GM12873 (cell line): ENCODE data around the gene PEPD.

ENCODE experiments used
- CTCF ChIP-seq: IDR thresholded peaks from 2 replicates; pipeline ENCODE4 v1.5.1; 2012; ENCODE audit warnings: low read depth, mild to moderate bottlenecking, moderate library complexity, low read length, control low read depth; ENCODE audit not compliant: insufficient read depth; ENCODE audit errors: missing control alignments

The PEPD gene

GRCh38 chr19:33432446-33433170 is 89.0 kb downstream of the PEPD start:
- TF ChIP-seq CTCF, result no peak

- no peak for TF ChIP-seq CTCF
Observed at GRCh38 chr19:33432015-33432414, 89.6 kb downstream of the PEPD start.

- TF ChIP-seq CTCF, result peak; percentile 96
Observed at GRCh38 chr19:33430674-33431277, 90.8 kb downstream of the PEPD start.

GRCh38 chr19:33429891-33430673 is 91.5 kb downstream of the PEPD start:
- TF ChIP-seq CTCF, result no peak

- TF ChIP-seq CTCF, result no peak
Observed at GRCh38 chr19:33428627-33429125, 92.9 kb downstream of the PEPD start.

- no peak for TF ChIP-seq CTCF
Observed at GRCh38 chr19:33427801-33428626, 93.6 kb downstream of the PEPD start.
